NCI-H345 treated with DMSO at 0.1 percent for 48 hours (cell line): Measurements from ENCODE around the gene EGFL7.

ENCODE experiments used
- DNase-seq: peaks from one replicate; lab custom pipeline; 2025; ENCODE audit not compliant: unreplicated experiment; lab: John Stamatoyannopoulos, UW

Gene EGFL7

GRCh38 chr9:136658849-136659535, 3.7 kb upstream of the EGFL7 start:
- DNase-seq = no peak

GRCh38 chr9:136659861-136660784, 2.6 kb upstream of the EGFL7 start:
- DNase-seq = no peak

- DNase-seq = no peak
These were observed 1.7 kb upstream of the EGFL7 start for GRCh38 chr9:136660971-136661550.

GRCh38 chr9:136661641-136662325, 933 bp upstream of the EGFL7 start:
- DNase-seq = no peak

- no peak for DNase-seq
These were observed 425 bp upstream of the EGFL7 start for GRCh38 chr9:136662326-136662655.

- DNase-seq = no peak
These were observed 1.5 kb downstream of the EGFL7 start for GRCh38 chr9:136664000-136664915.

- DNase-seq = no peak
These were observed 2.5 kb downstream of the EGFL7 start for GRCh38 chr9:136665111-136665703.

- no peak for DNase-seq
These were observed 3.1 kb downstream of the EGFL7 start for GRCh38 chr9:136665704-136666371.

GRCh38 chr9:136666372-136667213, 3.9 kb downstream of the EGFL7 start:
- DNase-seq = no peak

GRCh38 chr9:136667214-136667939, 4.7 kb downstream of the EGFL7 start:
- peak; percentile 27 for DNase-seq

- DNase-seq = no peak
These were observed 5.4 kb downstream of the EGFL7 start for GRCh38 chr9:136667940-136668760.

- DNase-seq = no peak
These were observed 6.5 kb downstream of the EGFL7 start for GRCh38 chr9:136668983-136669790.

- no peak for DNase-seq
These were observed 7.2 kb downstream of the EGFL7 start for GRCh38 chr9:136669791-136670464.

- DNase-seq = no peak
These were observed 8.0 kb downstream of the EGFL7 start for GRCh38 chr9:136670576-136671253.

GRCh38 chr9:136671254-136671614, 8.5 kb downstream of the EGFL7 start:
- DNase-seq = no peak
